NB4 (cell line): ENCODE measurements around the gene BDNF.

Experiments used
- MYC ChIP-seq: IDR thresholded peaks from 2 replicates; pipeline ENCODE4 v1.6.1; 2011; ENCODE audit warnings: low read depth, low read length
- POLR2A ChIP-seq: IDR thresholded peaks from 2 replicates; pipeline ENCODE4 v1.6.1; 2011; ENCODE audit warnings: mild to moderate bottlenecking; ENCODE audit not compliant: insufficient read length; ENCODE audit errors: extremely low read depth
- TF ChIP-seq, protein P1 (sequence below): IDR thresholded peaks from one replicate; pipeline ENCODE4 v1.5.1; 2012; ENCODE audit warnings: low read depth, low read length

DNA sequence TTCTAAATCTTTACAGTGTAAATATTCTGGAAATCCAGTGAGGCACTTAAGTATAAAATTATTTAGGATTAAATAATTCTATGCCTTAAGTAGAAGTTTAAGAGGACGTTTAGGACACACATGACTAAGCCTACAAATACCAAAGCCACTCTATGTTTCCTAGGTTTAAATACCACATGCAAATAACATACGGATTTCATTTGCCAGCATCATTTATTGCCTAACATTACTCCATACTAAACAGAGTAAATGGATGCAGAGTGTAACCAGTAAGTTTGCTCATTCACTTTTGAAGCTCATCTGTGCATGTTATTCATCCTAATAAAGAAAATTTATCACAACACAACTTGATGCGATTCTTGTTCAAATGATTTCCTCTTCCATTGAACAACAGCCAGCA lies 4.1 kb downstream of the BDNF start:
- TF ChIP-seq, protein P1, sequence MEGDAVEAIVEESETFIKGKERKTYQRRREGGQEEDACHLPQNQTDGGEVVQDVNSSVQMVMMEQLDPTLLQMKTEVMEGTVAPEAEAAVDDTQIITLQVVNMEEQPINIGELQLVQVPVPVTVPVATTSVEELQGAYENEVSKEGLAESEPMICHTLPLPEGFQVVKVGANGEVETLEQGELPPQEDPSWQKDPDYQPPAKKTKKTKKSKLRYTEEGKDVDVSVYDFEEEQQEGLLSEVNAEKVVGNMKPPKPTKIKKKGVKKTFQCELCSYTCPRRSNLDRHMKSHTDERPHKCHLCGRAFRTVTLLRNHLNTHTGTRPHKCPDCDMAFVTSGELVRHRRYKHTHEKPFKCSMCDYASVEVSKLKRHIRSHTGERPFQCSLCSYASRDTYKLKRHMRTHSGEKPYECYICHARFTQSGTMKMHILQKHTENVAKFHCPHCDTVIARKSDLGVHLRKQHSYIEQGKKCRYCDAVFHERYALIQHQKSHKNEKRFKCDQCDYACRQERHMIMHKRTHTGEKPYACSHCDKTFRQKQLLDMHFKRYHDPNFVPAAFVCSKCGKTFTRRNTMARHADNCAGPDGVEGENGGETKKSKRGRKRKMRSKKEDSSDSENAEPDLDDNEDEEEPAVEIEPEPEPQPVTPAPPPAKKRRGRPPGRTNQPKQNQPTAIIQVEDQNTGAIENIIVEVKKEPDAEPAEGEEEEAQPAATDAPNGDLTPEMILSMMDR: no peak
- TF ChIP-seq POLR2A (no peak), MYC (no peak)
